G401.6 (cell line): ENCODE data around the gene NDEL1.

ENCODE experiments used
- FAIRE-seq: peaks from 2 replicates; lab custom pipeline; 2012; peaks lifted over from hg19 to GRCh38; lab: Jason Lieb, UNC

NDEL1 gene

DNA sequence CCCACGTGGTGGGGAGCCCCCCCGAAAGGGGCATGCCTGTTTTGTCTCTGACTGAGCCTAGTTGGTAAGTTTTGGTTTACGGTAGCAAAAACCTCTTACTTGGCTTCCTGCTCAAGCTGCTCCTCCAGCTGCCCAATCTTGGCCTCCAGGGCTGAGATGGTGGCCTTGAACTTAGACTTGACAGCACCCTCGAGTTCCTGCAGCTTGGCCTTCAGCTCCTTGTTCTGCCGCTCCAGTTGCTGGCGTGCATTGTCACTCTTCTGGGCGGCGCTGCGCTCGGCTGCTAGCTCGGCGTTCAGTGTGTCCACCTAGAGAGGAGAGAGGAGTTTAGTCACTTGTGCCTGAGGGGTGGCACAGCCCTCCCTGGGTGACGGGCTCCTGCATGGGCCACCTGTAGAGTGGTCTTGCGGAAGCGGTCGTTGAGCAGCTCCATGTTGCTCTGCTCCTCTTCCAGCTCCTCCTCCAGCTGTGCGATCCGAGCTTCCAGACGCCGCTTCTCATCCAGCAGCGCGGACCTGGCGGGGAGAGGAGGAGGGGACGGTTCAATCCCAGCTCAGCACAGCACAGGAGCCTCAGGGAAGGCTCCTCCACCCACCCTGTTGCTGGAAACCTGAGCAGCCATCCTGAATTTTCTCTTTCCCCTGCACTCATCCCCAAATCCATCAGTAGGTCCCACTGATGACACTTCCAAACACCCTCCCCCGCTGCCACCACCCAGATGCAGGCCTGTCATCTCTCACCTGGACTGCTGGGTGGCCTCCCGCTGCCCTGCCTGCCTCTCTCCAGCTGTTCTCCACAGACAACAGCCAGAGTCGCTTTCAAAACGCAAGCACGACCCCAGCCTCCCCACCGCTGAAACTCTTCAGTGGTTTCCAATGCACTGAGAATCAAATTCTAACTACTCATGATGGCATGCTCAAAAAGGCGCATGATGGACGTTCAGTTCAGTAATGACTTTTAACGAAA lies 44.6 kb downstream of the NDEL1 start:
- no peak for FAIRE-seq

GRCh38 chr17:8481089-8481488 lies 45.4 kb downstream of the NDEL1 start:
- no peak for FAIRE-seq

GRCh38 chr17:8481703-8482102 lies 46.0 kb downstream of the NDEL1 start:
- no peak for FAIRE-seq

- FAIRE-seq, result no peak
Observed at GRCh38 chr17:8482546-8482945, 46.9 kb downstream of the NDEL1 start.

GRCh38 chr17:8484465-8484864 lies 48.8 kb downstream of the NDEL1 start:
- FAIRE-seq, result no peak

DNA sequence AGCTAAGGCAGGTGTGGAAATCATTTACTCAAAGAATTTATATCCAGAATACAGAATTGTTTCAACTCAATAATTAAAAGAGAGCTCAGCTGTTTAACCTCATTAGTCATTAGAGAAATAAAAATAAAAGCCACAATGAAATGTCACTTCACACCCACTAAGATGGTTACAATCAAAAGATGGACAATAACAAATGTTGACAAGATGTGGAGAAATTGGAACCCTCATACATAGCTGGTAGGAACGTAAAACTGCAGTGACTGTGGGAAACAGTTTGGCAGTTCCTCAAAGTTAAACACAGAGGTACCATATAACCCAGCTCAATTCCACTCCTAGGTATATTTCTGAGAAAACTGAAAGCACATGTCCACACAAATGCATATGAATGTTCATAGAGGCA lies 49.8 kb downstream of the NDEL1 start:
- no peak for FAIRE-seq

- no peak for FAIRE-seq
Observed at GRCh38 chr17:8487130-8487645, 51.5 kb downstream of the NDEL1 start.

DNA sequence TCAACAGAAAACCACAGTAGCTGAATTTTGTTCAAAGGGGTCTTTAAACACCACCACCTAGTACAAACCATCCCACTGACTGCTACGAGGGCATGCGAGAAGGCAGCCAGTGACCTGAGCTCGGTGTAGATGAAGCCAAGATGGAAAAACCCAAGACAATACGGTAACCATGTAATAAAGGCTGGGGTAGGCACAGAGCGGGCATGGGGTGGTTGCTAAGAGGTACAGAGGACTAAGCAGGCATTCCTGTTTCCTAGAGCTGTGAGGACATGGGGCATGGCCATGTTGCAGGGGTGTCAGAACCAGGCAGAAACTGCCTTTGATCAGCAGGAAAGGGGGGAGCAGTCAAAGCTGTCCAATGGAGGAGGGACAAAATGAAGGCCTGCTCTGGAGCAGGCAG lies 52.1 kb downstream of the NDEL1 start:
- no peak for FAIRE-seq

- no peak for FAIRE-seq
Observed at GRCh38 chr17:8488491-8488890, 52.8 kb downstream of the NDEL1 start.

DNA sequence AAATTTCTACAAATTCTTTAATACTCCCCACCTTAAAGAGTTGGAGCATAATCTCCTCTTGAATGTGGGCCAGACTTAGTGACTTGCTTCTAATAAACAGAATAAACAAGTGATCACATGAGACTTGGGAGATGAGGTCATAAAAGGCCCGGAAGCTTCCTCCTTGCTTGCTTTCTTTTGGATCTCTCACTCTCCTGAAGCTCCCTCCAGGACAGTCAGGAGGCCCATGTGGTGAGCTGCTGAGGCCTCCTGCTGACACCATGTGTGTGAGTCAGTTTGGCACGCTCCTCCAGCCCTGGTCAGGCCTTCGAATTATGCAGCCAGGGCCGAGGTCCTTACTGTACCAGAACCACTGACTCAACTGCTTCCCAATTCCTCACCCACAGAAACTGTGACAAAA lies 53.2 kb downstream of the NDEL1 start:
- no peak for FAIRE-seq

GRCh38 chr17:8489841-8490240 lies 54.2 kb downstream of the NDEL1 start:
- FAIRE-seq, result no peak

DNA sequence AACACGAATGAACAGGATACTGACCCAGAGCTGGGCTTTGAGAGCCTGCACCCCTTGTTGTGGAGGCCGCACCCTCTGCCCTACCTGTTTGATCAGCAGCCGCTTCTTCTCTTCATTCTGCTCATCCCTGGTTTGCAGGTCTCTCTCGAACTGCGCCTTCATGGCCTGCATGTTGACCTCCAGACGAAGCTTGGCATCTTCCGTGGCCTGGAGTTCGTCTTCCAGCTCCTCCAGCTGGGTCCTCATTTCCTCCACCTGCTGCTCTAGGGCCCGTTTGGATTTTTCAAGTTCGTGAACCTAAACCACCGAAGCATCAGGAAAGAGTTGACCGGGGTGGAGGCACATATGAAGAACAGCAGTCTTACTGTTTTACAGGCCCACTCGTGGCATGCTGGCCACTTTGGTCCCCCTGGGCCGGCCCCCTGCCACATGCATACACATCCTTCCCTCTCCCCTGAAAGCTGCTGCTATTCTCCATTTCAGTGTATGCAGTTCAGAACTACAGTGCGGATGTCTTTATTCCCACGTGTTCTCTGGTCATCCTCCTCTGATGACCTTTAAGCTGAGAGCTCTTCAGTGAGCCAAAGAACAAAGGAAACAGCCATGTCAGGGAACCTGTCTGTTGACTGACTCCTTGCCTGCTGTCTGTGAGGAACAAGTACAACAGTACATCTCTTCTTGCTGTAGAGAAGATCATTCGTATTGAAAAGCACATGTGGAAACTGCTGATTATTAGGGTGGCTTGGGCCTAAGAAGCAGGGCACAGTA lies 54.8 kb downstream of the NDEL1 start:
- FAIRE-seq, result no peak

GRCh38 chr17:8492121-8492520 lies 56.4 kb downstream of the NDEL1 start:
- no peak for FAIRE-seq

GRCh38 chr17:8494021-8494420 lies 58.3 kb downstream of the NDEL1 start:
- FAIRE-seq, result no peak

DNA sequence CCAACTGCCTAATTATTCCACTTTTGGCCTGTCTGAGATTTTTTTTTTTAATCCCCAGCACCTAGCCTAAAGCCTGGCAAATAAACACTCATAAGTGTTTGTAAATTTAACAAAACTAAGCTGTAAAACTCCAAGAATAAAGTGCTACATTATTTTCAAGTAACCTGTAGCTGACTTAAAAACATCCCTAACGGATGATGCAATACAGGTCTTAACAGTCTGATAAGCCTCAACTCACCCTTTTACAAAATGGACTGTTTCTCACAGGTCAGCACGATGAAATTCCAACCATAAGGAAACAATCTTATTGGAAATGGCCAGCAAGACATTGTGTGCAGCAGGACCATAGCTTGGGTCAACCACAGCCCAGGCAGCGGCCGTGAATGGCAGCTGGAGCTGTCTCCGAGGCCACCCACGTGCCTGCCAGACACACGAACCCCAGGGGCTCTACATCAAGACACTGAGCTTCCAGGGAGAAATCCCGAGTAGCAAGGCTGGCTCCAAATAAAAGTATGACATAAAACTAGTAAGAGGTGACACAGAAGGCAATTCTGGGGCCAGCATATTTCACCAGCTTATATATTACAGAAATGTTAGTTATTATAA lies 58.9 kb downstream of the NDEL1 start:
- FAIRE-seq, result no peak

DNA sequence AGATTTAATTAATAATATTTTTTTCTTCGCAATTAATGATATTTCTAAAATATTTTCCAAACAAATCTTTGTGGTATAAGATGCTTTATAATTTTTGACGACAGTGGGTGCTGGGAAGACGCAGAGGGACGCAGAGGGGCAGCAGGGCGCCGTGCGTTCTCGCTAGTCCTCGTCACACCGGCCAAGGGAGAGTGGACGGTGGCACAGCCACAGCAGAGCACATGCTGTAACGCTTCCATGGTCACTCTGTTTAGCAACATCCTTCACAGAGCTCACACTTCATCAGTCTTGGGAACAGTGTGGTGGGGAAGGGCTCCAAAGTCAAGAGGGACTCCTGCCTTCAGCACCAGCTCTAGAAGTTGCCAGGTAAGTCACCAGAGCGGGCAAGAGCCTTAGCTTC lies 60.4 kb downstream of the NDEL1 start:
- no peak for FAIRE-seq

DNA sequence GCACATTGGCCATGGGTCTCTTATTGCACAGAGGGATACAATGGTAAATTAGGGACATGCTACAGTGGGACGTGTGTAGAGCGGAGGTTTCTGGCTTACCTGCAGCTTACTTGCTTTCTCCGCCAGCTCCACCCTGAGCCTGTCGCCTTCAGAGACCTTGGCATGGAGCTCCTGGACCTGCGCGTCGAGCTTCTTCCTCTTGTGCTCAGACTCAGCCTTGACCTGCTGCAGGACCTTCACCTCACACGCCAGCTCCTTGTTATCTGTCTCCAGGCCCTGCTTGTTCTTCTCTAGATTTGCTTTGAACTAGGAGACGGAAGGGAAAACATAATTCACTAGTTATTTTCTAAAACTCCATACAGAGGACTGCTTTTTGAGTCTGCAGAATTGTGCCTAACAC lies 63.5 kb downstream of the NDEL1 start:
- FAIRE-seq, result no peak

- no peak for FAIRE-seq
Observed at GRCh38 chr17:8499614-8500013, 63.9 kb downstream of the NDEL1 start.

DNA sequence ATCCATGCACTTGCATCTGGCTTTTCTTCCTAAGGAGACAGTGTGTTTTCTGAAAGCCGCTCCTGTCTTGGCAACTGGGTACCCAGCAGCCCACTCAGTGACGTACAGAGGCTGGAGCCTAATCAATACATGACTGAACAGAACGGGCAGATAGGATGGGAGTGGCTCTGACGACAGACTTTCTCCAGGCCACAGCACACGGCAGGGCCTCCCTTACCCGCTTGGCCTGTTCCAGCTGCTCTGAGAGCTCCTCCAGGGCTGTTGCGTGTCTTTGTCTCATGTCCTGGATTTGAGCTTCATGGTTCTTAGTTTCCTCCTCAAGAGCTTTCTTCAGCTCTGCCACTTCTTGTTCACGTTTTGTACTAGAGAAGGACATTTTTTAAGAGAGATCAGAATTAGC lies 64.9 kb downstream of the NDEL1 start:
- FAIRE-seq, result no peak

GRCh38 chr17:8502126-8502525 lies 66.4 kb downstream of the NDEL1 start:
- no peak for FAIRE-seq

- FAIRE-seq, result no peak
Observed at GRCh38 chr17:8503368-8503767, 67.7 kb downstream of the NDEL1 start.

GRCh38 chr17:8503807-8504206 lies 68.1 kb downstream of the NDEL1 start:
- FAIRE-seq, result no peak
